Gastroesophageal sphincter (tissue), 3 donors: Measurements from ENCODE around the gene ZNF410.

Source experiments
- CTCF ChIP-seq, 4 experiments: fragments of 200-600 bp in 2 of 4; fragments of 450-650 bp in 2 of 4; sonication (generic) in 1 of 4; IDR thresholded peaks; one replicate each; pipeline ENCODE4 v1.5.1; 2017 to 2019; ENCODE audit warnings: antibody characterized with exemption in 4 of 4, mild to moderate bottlenecking in 2 of 4, moderate library complexity in 2 of 4
- EP300 ChIP-seq: sonication (generic); formaldehyde crosslinking; IDR thresholded peaks from one replicate; pipeline ENCODE4 v1.6.1; 2017; ENCODE audit warnings: antibody characterized with exemption, mild to moderate bottlenecking

- no peak for TF ChIP-seq CTCF (IDR thresholded peaks at IDR 0.05)
- no peak for TF ChIP-seq EP300
Observed at GRCh38 chr14:73965216-73965615, 78.6 kb downstream of the ZNF410 start.
